ENCODE data around the gene CYB5R2. TPM values are rescaled to one million over a fixed set of nuclear protein-coding genes. Genes with fewer than 3 reads are reported as not detected.

CYB5R2 gene
- polyA plus RNA-seq, 4 donors, result 1.1 to 4.4 (median 3.5) TPM

DNA sequence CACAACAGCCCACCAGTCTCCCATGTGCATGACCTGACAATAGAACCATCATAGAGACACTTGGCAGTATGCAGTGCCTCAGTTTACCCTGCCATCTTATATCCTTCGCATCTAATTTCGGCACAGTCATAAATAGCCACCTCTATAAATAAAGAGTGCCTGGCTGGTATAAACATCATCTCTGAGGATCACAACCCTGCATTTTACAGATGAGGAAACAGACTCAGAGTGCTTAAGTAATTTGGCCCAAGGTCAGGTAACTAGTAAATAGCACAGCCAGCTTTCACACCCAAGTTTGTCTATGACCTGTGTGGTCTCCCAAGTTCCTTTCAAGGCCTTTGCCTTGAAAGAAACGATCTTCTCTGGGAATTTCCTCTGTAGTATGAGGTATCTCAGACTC lies 44.6 kb downstream of the CYB5R2 start:
- H3K4me1 ChIP-seq (ENCODE audit: control insufficient read depth in 3 of 3, insufficient read depth in 2 of 3, low read depth in 1 of 3, low read length in 2 of 3), result no peaks in the 10 kb centered on the region
- DNase-seq (no peak), FAIRE-seq (no peak)
- H3K27ac ChIP-seq (ENCODE audit: low read depth in 1 of 3, low read length in 2 of 3), result no peak overlapping the region
- 61 to 75% (median 70%) methylated on average over 3 of the region's 3 CpGs for WGBS, 3 donors
- H3K36me3 ChIP-seq (ENCODE audit: control insufficient read depth in 3 of 3, insufficient read depth in 2 of 3, low read depth in 1 of 3, low read length in 3 of 3), result peaks cover 16 to 67% (median 32%) of the 10 kb centered on the region in 3 donors
- H3K4me3 ChIP-seq (ENCODE audit: low read depth in 1 of 3, low read length in 3 of 3), result no peak overlapping the region
- H3K27me3 ChIP-seq (ENCODE audit: control insufficient read depth in 3 of 3, insufficient read depth in 3 of 3, low read length in 3 of 3), result no peaks in the 10 kb centered on the region
- H3K9me3 ChIP-seq (ENCODE audit: control insufficient read depth in 2 of 2, insufficient read depth in 1 of 2, low read depth in 1 of 2, low read length in 1 of 2), result no peaks in the 10 kb centered on the region

DNA sequence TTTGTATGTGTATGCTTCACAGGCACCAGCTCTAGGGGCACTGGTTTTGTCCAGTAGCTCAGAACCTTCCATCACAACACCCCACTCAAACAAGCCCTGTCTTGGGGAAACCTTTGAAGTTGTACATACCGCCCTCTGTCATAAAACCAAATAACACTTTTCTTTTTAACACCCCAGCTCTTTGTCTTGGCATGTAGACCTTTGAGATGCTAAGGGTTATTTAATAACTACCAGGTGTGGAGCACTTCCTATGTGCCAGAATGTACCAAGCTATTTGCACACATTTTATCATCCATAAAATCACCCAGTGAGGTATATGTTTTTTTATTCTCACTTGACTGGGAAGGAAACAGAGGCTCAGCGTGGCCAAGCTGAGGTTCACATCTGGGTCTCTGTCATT lies 50.6 kb downstream of the CYB5R2 start:
- no peaks in the 10 kb centered on the region for H3K9me3 ChIP-seq (ENCODE audit: control insufficient read depth in 2 of 2, insufficient read depth in 1 of 2, low read depth in 1 of 2, low read length in 1 of 2)
- peaks cover 0 to 8% (median 5%) of the 10 kb centered on the region in 3 donors for H3K4me1 ChIP-seq (ENCODE audit: control insufficient read depth in 3 of 3, insufficient read depth in 2 of 3, low read depth in 1 of 3, low read length in 2 of 3)
- no peak overlapping the region for H3K27ac ChIP-seq (ENCODE audit: low read depth in 1 of 3, low read length in 2 of 3)
- 5 to 59% (median 42%) methylated on average over 2 of the region's 2 CpGs for WGBS, 3 donors
- no peak overlapping the region for H3K4me3 ChIP-seq (ENCODE audit: low read depth in 1 of 3, low read length in 3 of 3)
- H3K36me3 ChIP-seq (ENCODE audit: control insufficient read depth in 3 of 3, insufficient read depth in 2 of 3, low read depth in 1 of 3, low read length in 3 of 3), result peaks cover 5 to 54% (median 14%) of the 10 kb centered on the region in 3 donors
- no peaks in the 10 kb centered on the region for H3K27me3 ChIP-seq (ENCODE audit: control insufficient read depth in 3 of 3, insufficient read depth in 3 of 3, low read length in 3 of 3)
- FAIRE-seq, result no peak
- peak; percentile 41 to 72 for DNase-seq

- no peak for DNase-seq
Measured at GRCh38 chr11:7621554-7621953, 51.7 kb downstream of the CYB5R2 start.

DNA sequence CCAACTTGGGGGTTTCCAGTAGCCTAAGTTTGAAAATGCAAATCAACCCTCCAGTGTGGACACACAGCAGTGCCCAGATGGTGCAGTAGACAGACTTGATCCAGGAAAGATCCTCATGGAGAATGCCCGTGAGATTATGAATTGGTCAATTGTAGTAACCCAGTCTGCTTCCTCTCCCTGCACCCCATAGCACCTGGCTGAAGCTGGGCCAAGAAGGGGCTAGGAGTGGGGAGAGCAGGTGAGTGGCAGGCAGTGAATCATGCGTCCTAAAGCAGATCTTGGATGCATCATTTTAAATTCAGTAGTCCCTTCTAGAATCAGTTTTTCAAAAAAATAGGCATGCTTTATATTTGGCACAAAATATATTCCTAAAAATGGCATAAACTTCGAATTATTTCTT lies 52.2 kb downstream of the CYB5R2 start:
- Histone ChIP-seq H3K4me3 (ENCODE audit: low read depth in 1 of 3, low read length in 3 of 3) (no peak overlapping the region), H3K27ac (ENCODE audit: low read depth in 1 of 3, low read length in 2 of 3) (no peak overlapping the region), H3K27me3 (ENCODE audit: control insufficient read depth in 3 of 3, insufficient read depth in 3 of 3, low read length in 3 of 3) (no peaks in the 10 kb centered on the region), H3K9me3 (ENCODE audit: control insufficient read depth in 2 of 2, insufficient read depth in 1 of 2, low read depth in 1 of 2, low read length in 1 of 2) (no peaks in the 10 kb centered on the region), H3K4me1 (ENCODE audit: control insufficient read depth in 3 of 3, insufficient read depth in 2 of 3, low read depth in 1 of 3, low read length in 2 of 3) (peaks cover 0 to 8% (median 5%) of the 10 kb centered on the region in 3 donors), H3K36me3 (ENCODE audit: control insufficient read depth in 3 of 3, insufficient read depth in 2 of 3, low read depth in 1 of 3, low read length in 3 of 3) (peaks cover 5 to 61% (median 13%) of the 10 kb centered on the region in 3 donors)
- WGBS, 3 donors, result 37 to 73% (median 42%) methylated on average over 3 of the region's 3 CpGs
- no peak for DNase-seq
- FAIRE-seq, result no peak

More at GRCh38 chr11:7621554-7621953, 51.7 kb downstream of the CYB5R2 start:
- Histone ChIP-seq H3K27ac (ENCODE audit: low read depth in 1 of 3, low read length in 2 of 3) (no peak overlapping the region), H3K9me3 (ENCODE audit: control insufficient read depth in 2 of 2, insufficient read depth in 1 of 2, low read depth in 1 of 2, low read length in 1 of 2) (no peaks in the 10 kb centered on the region), H3K27me3 (ENCODE audit: control insufficient read depth in 3 of 3, insufficient read depth in 3 of 3, low read length in 3 of 3) (no peaks in the 10 kb centered on the region), H3K4me3 (ENCODE audit: low read depth in 1 of 3, low read length in 3 of 3) (no peak overlapping the region), H3K36me3 (ENCODE audit: control insufficient read depth in 3 of 3, insufficient read depth in 2 of 3, low read depth in 1 of 3, low read length in 3 of 3) (peaks cover 5 to 59% (median 13%) of the 10 kb centered on the region in 3 donors), H3K4me1 (ENCODE audit: control insufficient read depth in 3 of 3, insufficient read depth in 2 of 3, low read depth in 1 of 3, low read length in 2 of 3) (peaks cover 0 to 8% (median 5%) of the 10 kb centered on the region in 3 donors)
- 3 to 12% (median 11%) methylated on average over 1 of the region's 1 CpG for WGBS, 3 donors
- FAIRE-seq, result no peak

GRCh38 chr11:7619322-7619721 lies 54.0 kb downstream of the CYB5R2 start:
- H3K4me3 ChIP-seq (ENCODE audit: low read depth in 1 of 3, low read length in 3 of 3), result no peak overlapping the region
- H3K27ac ChIP-seq (ENCODE audit: low read depth in 1 of 3, low read length in 2 of 3), result no peak overlapping the region
- peaks cover 0 to 8% (median 5%) of the 10 kb centered on the region in 3 donors for H3K4me1 ChIP-seq (ENCODE audit: control insufficient read depth in 3 of 3, insufficient read depth in 2 of 3, low read depth in 1 of 3, low read length in 2 of 3)
- WGBS, 3 donors, result 86 to 89% (median 88%) methylated on average over 3 of the region's 3 CpGs
- no peaks in the 10 kb centered on the region for H3K27me3 ChIP-seq (ENCODE audit: control insufficient read depth in 3 of 3, insufficient read depth in 3 of 3, low read length in 3 of 3)
- FAIRE-seq (no peak), DNase-seq (no peak)
- H3K36me3 ChIP-seq (ENCODE audit: control insufficient read depth in 3 of 3, insufficient read depth in 2 of 3, low read depth in 1 of 3, low read length in 3 of 3), result peaks cover 0 to 55% (median 8%) of the 10 kb centered on the region in 3 donors
- no peaks in the 10 kb centered on the region for H3K9me3 ChIP-seq (ENCODE audit: control insufficient read depth in 2 of 2, insufficient read depth in 1 of 2, low read depth in 1 of 2, low read length in 1 of 2)

- 84 to 92% (median 90%) methylated on average over 8 of the region's 8 CpGs for WGBS, 3 donors
- Histone ChIP-seq H3K27me3 (ENCODE audit: control insufficient read depth in 3 of 3, insufficient read depth in 3 of 3, low read length in 3 of 3) (no peaks in the 10 kb centered on the region), H3K27ac (ENCODE audit: low read depth in 1 of 3, low read length in 2 of 3) (no peak overlapping the region)
Measured at GRCh38 chr11:7617032-7617431, 56.3 kb downstream of the CYB5R2 start.

More at GRCh38 chr11:7617032-7617431, 56.3 kb downstream of the CYB5R2 start:
- FAIRE-seq (no peak), DNase-seq (no peak)
- Histone ChIP-seq H3K4me1 (ENCODE audit: control insufficient read depth in 3 of 3, insufficient read depth in 2 of 3, low read depth in 1 of 3, low read length in 2 of 3) (peaks cover 0 to 17% (median 0%) of the 10 kb centered on the region in 3 donors), H3K4me3 (ENCODE audit: low read depth in 1 of 3, low read length in 3 of 3) (no peak overlapping the region), H3K9me3 (ENCODE audit: control insufficient read depth in 2 of 2, insufficient read depth in 1 of 2, low read depth in 1 of 2, low read length in 1 of 2) (no peaks in the 10 kb centered on the region), H3K36me3 (ENCODE audit: control insufficient read depth in 3 of 3, insufficient read depth in 2 of 3, low read depth in 1 of 3, low read length in 3 of 3) (peaks cover 0 to 45% (median 8%) of the 10 kb centered on the region in 3 donors)

Other genes with a start within 250 kb of the CYB5R2 start
- 1 to 10 TPM in 2 of 4 donors, under 1 TPM in 1, not detected in 1; 0.81 to 7.7 (median 2.5) TPM for gene OLFML1, start 188.0 kb downstream of the CYB5R2 start, polyA plus RNA-seq
- gene PPFIBP2, start 159.5 kb downstream of the CYB5R2 start, polyA plus RNA-seq, result 10 to 100 TPM; 26.5 to 71.7 (median 62.4) TPM
- gene OVCH2, start 33.0 kb upstream of the CYB5R2 start, polyA plus RNA-seq, result under 1 TPM in 1 of 4 donors, not detected in 3; 0.19 TPM
- not detected for gene OR5P2, start 123.4 kb upstream of the CYB5R2 start, polyA plus RNA-seq
- not detected for gene OR5P3, start 157.3 kb upstream of the CYB5R2 start, polyA plus RNA-seq